Subcutaneous abdominal adipose tissue (tissue), 5 donors: ENCODE results near the gene PKN2.

ENCODE experiments used
- H3K27ac ChIP-seq: one replicate; pipeline ENCODE4 v1.7.0; 2013; ENCODE audit warnings: low read depth, mild to moderate bottlenecking, inconsistent platforms, low read length, moderate library complexity
- H3K27me3 ChIP-seq, 5 donors: one replicate each; pipeline ENCODE4 v1.7.0; 2013; ENCODE audit warnings: low read length in 5 of 5, inconsistent platforms in 1 of 5; ENCODE audit not compliant: control insufficient read depth in 5 of 5, insufficient read depth in 4 of 5
- H3K36me3 ChIP-seq, 5 donors: one replicate each; pipeline ENCODE4 v1.7.0; 2013; ENCODE audit warnings: low read length in 5 of 5; ENCODE audit not compliant: control insufficient read depth in 5 of 5, insufficient read depth in 5 of 5
- H3K4me1 ChIP-seq, 5 donors: one replicate each; pipeline ENCODE4 v1.7.0; 2013; ENCODE audit warnings: low read length in 5 of 5, mild to moderate bottlenecking in 3 of 5, moderate library complexity in 1 of 5; ENCODE audit not compliant: control insufficient read depth in 5 of 5, insufficient read depth in 5 of 5
- H3K4me3 ChIP-seq, 5 donors: one replicate each; pipeline ENCODE4 v1.7.0; 2013; ENCODE audit warnings: low read length in 5 of 5, low read depth in 1 of 5
- H3K9ac ChIP-seq, 5 donors: one replicate each; pipeline ENCODE4 v1.7.0; 2013; ENCODE audit warnings: low read length in 5 of 5, mild to moderate bottlenecking in 4 of 5, moderate library complexity in 3 of 5
- H3K9me3 ChIP-seq, 5 donors: one replicate each; pipeline ENCODE4 v1.7.0; 2013; ENCODE audit warnings: low read length in 5 of 5; ENCODE audit not compliant: control insufficient read depth in 5 of 5
- donor health status: healthy.
- donor health status: healthy.
- donor health status: healthy.
- donor health status: healthy.
- donor health status: healthy.

The PKN2 gene

DNA sequence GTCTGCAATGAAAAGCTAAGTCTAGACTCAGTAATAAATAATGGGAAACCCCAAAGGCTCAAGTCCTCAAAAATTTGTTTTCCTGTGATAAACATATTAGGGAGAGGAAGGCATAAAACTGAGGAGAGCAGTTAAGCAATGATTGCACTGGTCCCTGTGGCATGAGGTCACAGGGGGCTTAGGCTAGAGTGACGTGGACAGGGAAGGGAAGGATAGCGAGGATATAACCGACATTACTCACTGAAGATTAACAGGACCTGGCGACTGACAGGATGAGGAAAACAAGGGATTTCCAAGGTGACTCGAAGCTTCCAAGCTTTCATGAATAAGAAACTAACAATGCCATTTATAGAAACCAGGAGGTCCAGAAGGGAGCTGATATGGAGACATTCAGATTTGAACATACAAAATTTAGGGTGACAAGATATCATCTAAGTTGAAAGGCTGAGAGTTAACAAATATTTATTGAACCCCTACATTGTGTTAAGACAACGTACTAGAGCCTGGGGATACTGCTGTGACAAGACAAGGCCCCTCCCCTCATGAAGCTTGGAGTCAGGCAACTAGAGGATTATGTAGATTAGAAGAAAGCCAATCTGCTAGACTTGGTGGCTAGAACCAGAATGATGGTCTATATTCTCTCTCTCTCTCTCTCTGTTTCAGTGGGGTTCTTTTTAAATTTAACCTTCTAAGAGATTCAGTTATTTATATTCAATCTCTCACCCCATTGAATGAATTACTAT lies 33.2 kb upstream of the PKN2 start:
- H3K4me1 ChIP-seq = no peaks in the 10 kb centered on the region
- H3K27ac ChIP-seq = no peak overlapping the region

GRCh38 chr1:88655140-88655539 lies 28.9 kb upstream of the PKN2 start:
- Histone ChIP-seq H3K9me3 (no peaks in the 10 kb centered on the region), H3K27me3 (no peaks in the 10 kb centered on the region), H3K4me3 (no peak overlapping the region), H3K9ac (no peak overlapping the region), H3K36me3 (no peaks in the 10 kb centered on the region), H3K4me1 (no peaks in the 10 kb centered on the region), H3K27ac (no peak overlapping the region)

More for the DNA sequence above, 33.2 kb upstream of the PKN2 start:
- no peak overlapping the region for H3K4me3 ChIP-seq
- no peaks in the 10 kb centered on the region for H3K27me3 ChIP-seq
- no peaks in the 10 kb centered on the region for H3K36me3 ChIP-seq
- no peaks in the 10 kb centered on the region for H3K9me3 ChIP-seq
- H3K9ac ChIP-seq = no peak overlapping the region

GRCh38 chr1:88655685-88656299 lies 28.3 kb upstream of the PKN2 start:
- no peaks in the 10 kb centered on the region for H3K9me3 ChIP-seq
- no peaks in the 10 kb centered on the region for H3K36me3 ChIP-seq
- H3K4me1 ChIP-seq = no peaks in the 10 kb centered on the region
- no peak overlapping the region for H3K4me3 ChIP-seq
- no peak overlapping the region for H3K27ac ChIP-seq
- H3K9ac ChIP-seq = no peak overlapping the region
- H3K27me3 ChIP-seq = no peaks in the 10 kb centered on the region

DNA sequence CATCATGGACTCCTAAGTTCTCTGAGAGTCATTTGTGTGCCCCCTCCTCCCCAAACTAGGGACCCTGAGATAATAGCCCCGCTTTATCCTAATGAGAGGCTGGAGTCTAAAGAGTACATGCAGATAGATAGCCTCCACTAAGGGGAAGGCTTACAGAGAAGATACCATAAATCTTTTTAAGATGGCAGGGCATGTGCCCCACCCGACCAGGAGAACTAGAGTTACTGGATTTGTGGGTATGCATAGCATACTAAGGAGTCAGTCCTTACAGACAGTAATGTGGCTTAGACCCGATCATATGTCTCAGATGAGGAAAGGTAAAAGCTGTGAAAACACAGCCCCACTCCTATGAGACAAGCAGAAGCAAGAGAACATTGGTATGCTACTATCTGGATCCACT lies 25.7 kb upstream of the PKN2 start:
- H3K4me3 ChIP-seq = no peak overlapping the region
- no peaks in the 10 kb centered on the region for H3K36me3 ChIP-seq
- peaks cover 0 to 5% (median 0%) of the 10 kb centered on the region in 5 donors for H3K4me1 ChIP-seq
- H3K9ac ChIP-seq = no peak overlapping the region
- H3K9me3 ChIP-seq = no peaks in the 10 kb centered on the region
- no peak overlapping the region for H3K27ac ChIP-seq
- no peaks in the 10 kb centered on the region for H3K27me3 ChIP-seq

GRCh38 chr1:88659552-88659951 lies 24.5 kb upstream of the PKN2 start:
- no peak overlapping the region for H3K9ac ChIP-seq
- H3K4me1 ChIP-seq = peaks cover 0 to 5% (median 0%) of the 10 kb centered on the region in 5 donors
- no peak overlapping the region for H3K4me3 ChIP-seq
- H3K9me3 ChIP-seq = no peaks in the 10 kb centered on the region
- no peaks in the 10 kb centered on the region for H3K36me3 ChIP-seq
- H3K27ac ChIP-seq = no peak overlapping the region
- H3K27me3 ChIP-seq = no peaks in the 10 kb centered on the region

DNA sequence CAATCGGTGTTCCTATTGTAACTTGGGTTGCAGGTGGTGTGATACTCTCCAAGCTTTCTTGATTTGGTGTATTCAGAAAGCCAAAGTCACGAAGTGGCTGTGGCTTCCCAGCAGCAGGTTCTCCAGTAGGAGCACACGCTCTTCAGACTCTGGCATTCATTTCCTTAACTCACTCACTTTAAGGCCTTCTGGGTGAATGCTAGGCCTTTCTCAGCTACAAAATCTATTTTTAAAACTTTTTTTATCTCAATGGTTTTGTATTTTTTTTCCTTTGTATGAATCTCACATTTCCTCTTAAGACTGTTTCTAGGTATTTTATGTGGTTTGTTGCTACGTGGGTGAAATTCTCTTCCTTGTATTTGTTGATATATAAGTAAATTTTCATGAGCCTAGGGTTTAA lies 22.9 kb upstream of the PKN2 start:
- no peak overlapping the region for H3K4me3 ChIP-seq
- no peaks in the 10 kb centered on the region for H3K9me3 ChIP-seq
- H3K27ac ChIP-seq = no peak overlapping the region
- no peaks in the 10 kb centered on the region for H3K27me3 ChIP-seq
- peak overlapping the region in 1 of 5 donors; percentile 1 for H3K9ac ChIP-seq
- peaks cover 0 to 5% (median 0%) of the 10 kb centered on the region in 5 donors for H3K4me1 ChIP-seq
- no peaks in the 10 kb centered on the region for H3K36me3 ChIP-seq

DNA sequence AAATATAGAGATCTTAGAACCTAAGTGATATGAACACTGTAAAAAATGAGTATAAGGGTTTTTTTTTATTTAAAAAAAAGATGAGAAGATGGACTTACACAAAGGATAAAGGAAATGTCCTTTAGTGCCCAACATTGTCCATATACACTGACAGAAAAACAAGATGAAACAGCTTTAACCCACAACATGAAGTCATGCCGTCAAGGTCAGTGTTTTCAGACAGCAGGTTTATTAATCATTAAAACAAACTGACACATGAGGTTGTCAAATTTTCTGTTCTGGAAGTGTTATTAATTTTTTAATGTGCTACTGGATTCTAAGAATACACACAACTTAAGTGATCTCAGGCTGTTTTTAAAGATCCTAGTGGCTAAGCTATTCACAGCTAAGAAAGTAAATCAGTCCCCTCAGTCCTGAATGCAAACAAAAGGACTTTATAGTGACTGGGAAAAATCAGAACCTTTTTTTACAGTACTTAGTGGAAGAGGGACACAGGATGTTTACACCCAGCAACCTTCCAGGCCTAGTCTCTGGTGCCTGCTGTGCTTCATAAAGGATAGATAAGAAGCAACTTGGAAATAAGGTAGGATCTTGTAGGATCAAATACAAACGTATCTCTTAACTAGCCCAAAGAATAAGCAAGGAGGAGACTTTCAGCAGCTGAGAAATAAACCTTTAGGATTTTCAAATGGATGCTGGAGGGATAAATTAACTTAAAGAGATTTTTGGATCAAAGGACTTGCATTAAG lies 21.9 kb upstream of the PKN2 start:
- H3K4me3 ChIP-seq = no peak overlapping the region
- H3K27me3 ChIP-seq = no peaks in the 10 kb centered on the region
- peaks cover 0 to 5% (median 0%) of the 10 kb centered on the region in 5 donors for H3K4me1 ChIP-seq
- H3K27ac ChIP-seq = no peak overlapping the region
- H3K9ac ChIP-seq = no peak overlapping the region
- no peaks in the 10 kb centered on the region for H3K36me3 ChIP-seq
- H3K9me3 ChIP-seq = no peaks in the 10 kb centered on the region

- no peak overlapping the region for H3K9ac ChIP-seq
- H3K4me1 ChIP-seq = peaks cover 0 to 5% (median 0%) of the 10 kb centered on the region in 5 donors
- no peaks in the 10 kb centered on the region for H3K27me3 ChIP-seq
- no peaks in the 10 kb centered on the region for H3K36me3 ChIP-seq
- no peak overlapping the region for H3K27ac ChIP-seq
- H3K4me3 ChIP-seq = no peak overlapping the region
- H3K9me3 ChIP-seq = no peaks in the 10 kb centered on the region
Measured at GRCh38 chr1:88662723-88663122, 21.4 kb upstream of the PKN2 start.

DNA sequence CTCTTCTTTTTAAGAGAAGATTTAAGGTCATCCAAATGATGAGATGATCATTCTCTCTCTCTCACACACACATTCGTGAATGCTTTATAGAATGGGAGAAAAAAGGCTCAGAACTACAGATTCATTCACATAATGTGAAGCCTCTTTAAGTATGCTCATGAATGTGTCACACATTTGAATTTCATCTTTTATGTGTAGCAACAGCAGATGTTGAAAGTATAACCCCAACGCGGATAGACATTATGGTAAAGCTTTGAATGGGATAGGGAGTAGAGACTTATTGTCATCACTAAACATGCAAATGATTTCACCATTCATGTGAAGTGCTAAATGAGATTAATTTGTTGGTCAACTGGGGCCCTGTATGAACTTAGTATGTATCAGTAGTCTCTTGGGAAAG lies 15.7 kb upstream of the PKN2 start:
- H3K9ac ChIP-seq = no peak overlapping the region
- H3K27ac ChIP-seq = no peak overlapping the region
- H3K36me3 ChIP-seq = no peaks in the 10 kb centered on the region
- no peak overlapping the region for H3K4me3 ChIP-seq
- H3K27me3 ChIP-seq = no peaks in the 10 kb centered on the region
- H3K4me1 ChIP-seq = no peaks in the 10 kb centered on the region
- no peaks in the 10 kb centered on the region for H3K9me3 ChIP-seq

DNA sequence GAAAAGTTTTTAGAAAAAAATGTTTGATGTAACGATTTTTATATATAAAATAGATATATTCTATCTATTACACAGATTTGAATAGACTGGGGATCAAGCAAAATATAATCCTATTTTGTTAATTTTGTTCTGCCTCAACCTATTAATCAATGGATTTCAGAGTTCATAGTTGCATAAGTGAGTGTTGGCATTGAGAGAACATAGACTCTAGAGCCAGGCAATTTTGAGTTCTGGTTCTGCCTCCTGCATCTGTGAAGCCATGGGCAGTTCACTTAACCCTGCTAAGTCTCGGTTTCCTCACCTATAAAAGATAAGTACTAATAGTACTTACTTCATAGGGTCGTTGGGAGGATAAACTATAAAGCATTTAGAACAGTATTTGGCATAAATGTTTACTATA lies 13.6 kb upstream of the PKN2 start:
- Histone ChIP-seq H3K4me1 (no peaks in the 10 kb centered on the region), H3K27me3 (no peaks in the 10 kb centered on the region), H3K36me3 (no peaks in the 10 kb centered on the region), H3K9me3 (no peaks in the 10 kb centered on the region), H3K27ac (no peak overlapping the region), H3K4me3 (no peak overlapping the region), H3K9ac (no peak overlapping the region)
